HepG2 (cell line): ENCODE data around the gene TRAF5. TPM values are rescaled to one million over a fixed set of nuclear protein-coding genes. Genes with fewer than 3 reads are reported as not detected.
A peak's percentile ranks its signal among the peaks of the same experiment; 100 is the strongest.

Source experiments
- ASH2L ChIP-seq: fragments of 300-600, 200-600 bp; sonication (generic); IDR thresholded peaks from 2 replicates; pipeline ENCODE4 v1.7.0; 2017; ENCODE audit warnings: low read depth, mild to moderate bottlenecking, moderate library complexity, mixed read lengths, low read length; ENCODE audit not compliant: insufficient read length
- CCAR2 ChIP-seq: fragments of 200-400 bp; formaldehyde crosslinking; optimal IDR thresholded peaks from 2 replicates; pipeline ENCODE3; 2018; ENCODE audit warnings: low read depth, mild to moderate bottlenecking, low read length, moderate library complexity
- ELF3 ChIP-seq: IDR thresholded peaks from 2 replicates; pipeline ENCODE4 v1.6.1; 2016; ENCODE audit warnings: missing genetic modification reagents, missing compliant biosample characterization
- KDM6A ChIP-seq: IDR thresholded peaks from 2 replicates; pipeline ENCODE4 v1.6.1; 2016; ENCODE audit warnings: low read depth
- PRMT3 ChIP-seq: sonication (generic); formaldehyde crosslinking; IDR thresholded peaks from 2 replicates; pipeline ENCODE4 v1.8.1; 2022; ENCODE audit warnings: low read depth, mild to moderate bottlenecking, moderate library complexity, missing genetic modification reagents, borderline replicate concordance
- RAD21 ChIP-seq: fragments of 450-650 bp; formaldehyde crosslinking; IDR thresholded peaks from 2 replicates; pipeline ENCODE4 v1.5.0; 2020; ENCODE audit warnings: mild to moderate bottlenecking
- RFX3 ChIP-seq: IDR thresholded peaks from 2 replicates; pipeline ENCODE4 v1.6.1; 2016; ENCODE audit warnings: missing biosample characterization, missing genetic modification reagents
- SALL2 ChIP-seq: sonication (generic); formaldehyde crosslinking; IDR thresholded peaks from 2 replicates; pipeline ENCODE4 v1.8.1; 2023; ENCODE audit warnings: mild to moderate bottlenecking, missing genetic modification reagents, inconsistent platforms
- SRSF1 ChIP-seq: fragments of 200-400 bp; formaldehyde crosslinking; optimal IDR thresholded peaks from 2 replicates; pipeline ENCODE3; 2017; ENCODE audit warnings: mild to moderate bottlenecking, low read depth, low read length, moderate library complexity
- SUZ12 ChIP-seq: fragments of 150-350 bp; IDR thresholded peaks from 2 replicates; pipeline ENCODE4 v1.6.1; 2014; ENCODE audit warnings: low read depth, low read length
- TCF7L2 ChIP-seq: IDR thresholded peaks from 2 replicates; pipeline ENCODE4 v1.6.1; 2011; ENCODE audit warnings: mild to moderate bottlenecking, low read depth, low read length, moderate library complexity
- ZBTB40 ChIP-seq, 2 experiments: fragments of 450-650 bp in 1 of 2; sonication (generic) in 1 of 2; formaldehyde crosslinking in 1 of 2; IDR thresholded peaks; 2 replicates each; pipeline versions ENCODE4 v1.6.1 to v1.8.0; 2016 to 2022; ENCODE audit warnings: antibody characterized with exemption in 1 of 2, mild to moderate bottlenecking in 1 of 2, missing genetic modification reagents in 1 of 2
- ZFX ChIP-seq: sonication (generic); formaldehyde crosslinking; IDR thresholded peaks from 2 replicates; pipeline ENCODE4 v1.4.0; 2020; ENCODE audit warnings: mild to moderate bottlenecking, low read depth, missing genetic modification reagents, moderate library complexity
- ZNF205 ChIP-seq: IDR thresholded peaks from 2 replicates; pipeline ENCODE4 v1.6.1; 2018; ENCODE audit warnings: missing biosample characterization, missing genetic modification reagents
- ZNF224 ChIP-seq: sonication (generic); formaldehyde crosslinking; IDR thresholded peaks from 2 replicates; pipeline ENCODE4 v1.5.0; 2020; ENCODE audit warnings: mild to moderate bottlenecking, missing genetic modification reagents
- ZNF225 ChIP-seq: sonication (generic); formaldehyde crosslinking; IDR thresholded peaks from 2 replicates; pipeline ENCODE4 v1.4.0; 2020; ENCODE audit warnings: mild to moderate bottlenecking, missing genetic modification reagents
- ZNF263 ChIP-seq: sonication (generic); formaldehyde crosslinking; IDR thresholded peaks from 2 replicates; pipeline ENCODE4 v1.4.0; 2020; ENCODE audit warnings: missing genetic modification reagents
- ZNF264 ChIP-seq: sonication (generic); formaldehyde crosslinking; IDR thresholded peaks from 2 replicates; pipeline ENCODE4 v1.4.0; 2020; ENCODE audit warnings: missing genetic modification reagents
- ZNF296 ChIP-seq: sonication (generic); formaldehyde crosslinking; conservative IDR thresholded peaks from 2 replicates; pipeline ENCODE4 v1.5.0; 2020; ENCODE audit warnings: mild to moderate bottlenecking, missing genetic modification reagents
- ZNF430 ChIP-seq: sonication (generic); formaldehyde crosslinking; IDR thresholded peaks from 2 replicates; pipeline ENCODE4 v1.9.0; 2021; ENCODE audit warnings: mild to moderate bottlenecking, missing genetic modification reagents
- ZNF615 ChIP-seq: sonication (generic); formaldehyde crosslinking; IDR thresholded peaks from 2 replicates; pipeline ENCODE4 v1.5.0; 2020; ENCODE audit warnings: mild to moderate bottlenecking, missing genetic modification reagents, borderline replicate concordance
- ZNF75D ChIP-seq: sonication (generic); formaldehyde crosslinking; IDR thresholded peaks from 2 replicates; pipeline ENCODE4 v1.8.1; 2023; ENCODE audit warnings: missing genetic modification reagents, mild to moderate bottlenecking, borderline replicate concordance
- ZSCAN25 ChIP-seq: sonication (generic); formaldehyde crosslinking; IDR thresholded peaks from 2 replicates; pipeline ENCODE4 v1.8.0; 2022; ENCODE audit warnings: mild to moderate bottlenecking, missing genetic modification reagents
- polyA plus RNA-seq, 8 experiments: library from polyadenylated mRNA; depleted of rRNA in 3 of 8; stranded (reverse) in 7 of 8; unstranded in 1 of 8; fragments of >200 nt; fragmentation: Illumina TruSeq in 4 of 8; extraction: Trizol in 4 of 8; gene quantifications; 2 replicates each; pipeline versions ENCODE4 v1.2.1 to v1.2.3, GENCODE V29; 2011 to 2016; ENCODE audit warnings: low read depth in 4 of 8, missing spikeins in 1 of 8, mixed read lengths in 1 of 8; ENCODE audit not compliant: insufficient read depth in 1 of 8
- total RNA-seq, 5 experiments: library from RNA; depleted of rRNA; stranded (reverse); fragments of >200 nt; fragmentation: Illumina TruSeq; extraction: Trizol; gene quantifications; 2 replicates each; pipeline ENCODE4 v1.2.3, GENCODE V29; 2016; ENCODE audit warnings: low read depth in 1 of 5

Gene TRAF5
- total and polyA plus RNA-seq, 2 of the 13 experiments (the other 11 are each of a cell fraction or from before 2014, with no cell fraction given) = 0.27 to 1.6 TPM

GRCh38 chr1:211326528-211327345 is at the start of gene TRAF5 (continued):
- no peak for TF ChIP-seq ZBTB40 (IDR thresholded peaks at IDR 0.05)
- no peak for TF ChIP-seq ZBTB40 (CRISPR knock-in tag; IDR thresholded peaks at IDR 0.05)
- TF ChIP-seq ZNF75D = no peak
- no peak for TF ChIP-seq SALL2 (CRISPR knock-in tag)
- TF ChIP-seq ZNF224 = no peak
- no peak for TF ChIP-seq CCAR2
- no peak for TF ChIP-seq PRMT3 (CRISPR knock-in tag)
- TF ChIP-seq KDM6A (CRISPR knock-in tag) = no peak
- no peak for TF ChIP-seq SRSF1
- TF ChIP-seq ELF3 (CRISPR knock-in tag) = no peak
- no peak for TF ChIP-seq ZNF225 (CRISPR knock-in tag)
- TF ChIP-seq ZNF264 (CRISPR knock-in tag) = no peak
- 0 out of 2 replicates have a peak, but pooled peaks have one; percentile 12 for TF ChIP-seq ZFX (CRISPR knock-in tag)
- no peak for TF ChIP-seq ZNF296 (CRISPR knock-in tag)
- no peak for TF ChIP-seq RFX3 (CRISPR knock-in tag)
- no peak for TF ChIP-seq ZNF615 (CRISPR knock-in tag)
- no peak for TF ChIP-seq ZNF430 (CRISPR knock-in tag)
- 0 out of 2 replicates have a peak, but pooled peaks have one; percentile 9 for TF ChIP-seq ZNF263
- TF ChIP-seq ASH2L = no peak
- TF ChIP-seq ZSCAN25 (CRISPR knock-in tag) = no peak
- no peak for TF ChIP-seq TCF7L2
- no peak for TF ChIP-seq RAD21
- no peak for TF ChIP-seq SUZ12
- TF ChIP-seq ZNF205 (CRISPR knock-in tag) = no peak
